DOHH2 (cell line): ENCODE results near the gene CHST13.

Experiments
- CTCF ChIP-seq: fragments of 200-600 bp; sonication (generic); IDR thresholded peaks from one replicate; pipeline ENCODE4 v1.5.1; 2014; ENCODE audit warnings: antibody characterized with exemption, mild to moderate bottlenecking, low read depth, low read length; ENCODE audit not compliant: poor library complexity, severe bottlenecking
- EZH2phosphoT487 ChIP-seq: fragments of 200-600 bp; sonication (generic); IDR thresholded peaks from 2 replicates; pipeline ENCODE4 v1.6.1; 2017; ENCODE audit warnings: borderline replicate concordance, mild to moderate bottlenecking, antibody characterized with exemption, low read length, moderate library complexity, mixed read lengths

GRCh38 chr3:126485176-126485897 is 38.6 kb upstream of the CHST13 start:
- TF ChIP-seq CTCF (no peak), EZH2phosphoT487 (no peak)
